DMS 273 (cell line): ENCODE measurements around the gene INMT.
"Not testable (repeated sequence)": the region's sequence is repeated elsewhere in the genome, so short reads cannot be mapped to it uniquely, and the experiment has no call there.

Experiments
- DNase-seq: peaks from one replicate; lab custom pipeline; 2025; ENCODE audit not compliant: unreplicated experiment; lab: John Stamatoyannopoulos, UW

Gene INMT

GRCh38 chr7:30751696-30752273 lies at the start of gene INMT:
Gene INMT, plus strand, starts transcription at chr7:30752135. Its CDS starts 16 bp downstream, at chr7:30752151.
- peak; percentile 68 for DNase-seq

- DNase-seq = peak; percentile 66
These were observed 49.7 kb upstream of the INMT start for GRCh38 chr7:30702200-30702599.

- peak; percentile 42 for DNase-seq
These were observed 48.2 kb upstream of the INMT start for GRCh38 chr7:30703756-30704155.

GRCh38 chr7:30705008-30705407 lies 46.9 kb upstream of the INMT start:
- no peak for DNase-seq

- DNase-seq = no peak
These were observed 46.3 kb upstream of the INMT start for GRCh38 chr7:30705596-30705995.

GRCh38 chr7:30706316-30706715 lies 45.6 kb upstream of the INMT start:
- no peak for DNase-seq

- no peak for DNase-seq
These were observed 45.0 kb upstream of the INMT start for GRCh38 chr7:30706908-30707307.

GRCh38 chr7:30707391-30708357 lies 44.3 kb upstream of the INMT start:
- no peak for DNase-seq

GRCh38 chr7:30708412-30708811 lies 43.5 kb upstream of the INMT start:
- no peak for DNase-seq

- no peak for DNase-seq
These were observed 43.0 kb upstream of the INMT start for GRCh38 chr7:30708983-30709382.

- DNase-seq = no peak
These were observed 42.4 kb upstream of the INMT start for GRCh38 chr7:30709549-30709948.

GRCh38 chr7:30710669-30711068 lies 41.3 kb upstream of the INMT start:
- no peak for DNase-seq

- DNase-seq = no peak
These were observed 38.5 kb upstream of the INMT start for GRCh38 chr7:30713392-30713791.

- no peak for DNase-seq
These were observed 37.8 kb upstream of the INMT start for GRCh38 chr7:30714129-30714528.

- peak; percentile 72 for DNase-seq
These were observed 34.8 kb upstream of the INMT start for GRCh38 chr7:30717181-30717580.

GRCh38 chr7:30719434-30719833 lies 32.5 kb upstream of the INMT start:
- DNase-seq = not testable (repeated sequence)

- DNase-seq = no peak
These were observed 30.7 kb upstream of the INMT start for GRCh38 chr7:30721211-30721610.

GRCh38 chr7:30722187-30722586 lies 29.7 kb upstream of the INMT start:
- no peak for DNase-seq

GRCh38 chr7:30722671-30723070 lies 29.3 kb upstream of the INMT start:
- DNase-seq = no peak

- no peak for DNase-seq
These were observed 28.2 kb upstream of the INMT start for GRCh38 chr7:30723776-30724175.

- no peak for DNase-seq
These were observed 25.5 kb upstream of the INMT start for GRCh38 chr7:30726296-30727006.
